H9 (cell line): ENCODE measurements around the gene FTO. TPM values are rescaled to one million over a fixed set of nuclear protein-coding genes. Genes with fewer than 3 reads are reported as not detected.

Experiments
- DNase-seq: peaks from one replicate; pipeline ENCODE4 v3.0.0-alpha.2; 2017
- H2AFZ ChIP-seq: one replicate; pipeline ENCODE4 v1.6.1; 2013; ENCODE audit warnings: mild to moderate bottlenecking, low read length, control low read depth, moderate library complexity
- H2AK5ac ChIP-seq: 2 replicates; pipeline ENCODE4 v1.6.1; 2013; ENCODE audit warnings: low read length, control low read depth, mixed read lengths; ENCODE audit not compliant: insufficient read length
- H2BK120ac ChIP-seq: one replicate; pipeline ENCODE4 v1.6.1; 2013; ENCODE audit warnings: low read depth, mild to moderate bottlenecking, low read length, control low read depth, inconsistent platforms; ENCODE audit not compliant: poor library complexity, severe bottlenecking
- H2BK12ac ChIP-seq: 2 replicates; pipeline ENCODE4 v1.6.1; 2013; ENCODE audit warnings: low read length, control low read depth, mixed read lengths, low read depth; ENCODE audit not compliant: insufficient read length
- H2BK15ac ChIP-seq: 2 replicates; pipeline ENCODE4 v1.6.1; 2013; ENCODE audit warnings: low read depth, low read length, control low read depth
- H2BK20ac ChIP-seq: one replicate; pipeline ENCODE4 v1.6.1; 2013; ENCODE audit warnings: low read depth, mild to moderate bottlenecking, low read length, control low read depth, inconsistent platforms; ENCODE audit not compliant: poor library complexity, severe bottlenecking
- H2BK5ac ChIP-seq: 2 replicates; pipeline ENCODE4 v1.6.1; 2013; ENCODE audit warnings: low read length, control low read depth, mixed read lengths; ENCODE audit not compliant: insufficient read length
- H3K14ac ChIP-seq: 2 replicates; pipeline ENCODE4 v1.6.1; 2013; ENCODE audit warnings: low read length, control low read depth; ENCODE audit not compliant: insufficient read depth
- H3K18ac ChIP-seq: 2 replicates; pipeline ENCODE4 v1.6.1; 2013; ENCODE audit warnings: low read depth, mild to moderate bottlenecking, mixed read lengths, low read length, control low read depth; ENCODE audit not compliant: insufficient read length
- H3K23ac ChIP-seq: 2 replicates; pipeline ENCODE4 v1.6.1; 2013; ENCODE audit warnings: low read length, control low read depth, mixed read lengths, low read depth; ENCODE audit not compliant: insufficient read length
- H3K23me2 ChIP-seq: 2 replicates; pipeline ENCODE4 v1.6.1; 2013; ENCODE audit warnings: low read depth, mild to moderate bottlenecking, mixed read lengths, low read length, control low read depth; ENCODE audit not compliant: insufficient read length, poor library complexity, severe bottlenecking
- H3K27ac ChIP-seq: 2 replicates; pipeline ENCODE4 v1.5.1; 2013; ENCODE audit warnings: low read length, control low read depth, mixed read lengths, low read depth; ENCODE audit not compliant: insufficient read length
- H3K27me3 ChIP-seq: 2 replicates; pipeline ENCODE4 v1.6.1; 2013; ENCODE audit warnings: low read length, control low read depth, inconsistent platforms; ENCODE audit not compliant: insufficient read depth
- H3K4ac ChIP-seq: 2 replicates; pipeline ENCODE4 v1.6.1; 2013; ENCODE audit warnings: low read depth, mild to moderate bottlenecking, control low read depth, inconsistent platforms, low read length, moderate library complexity
- H3K4me1 ChIP-seq: 2 replicates; pipeline ENCODE4 v1.6.1; 2013; ENCODE audit warnings: low read length, control low read depth, inconsistent platforms; ENCODE audit not compliant: insufficient read depth
- H3K4me2 ChIP-seq: 2 replicates; pipeline ENCODE4 v1.6.1; 2013; ENCODE audit warnings: low read length, control low read depth, mixed read lengths; ENCODE audit not compliant: insufficient read length, insufficient read depth
- H3K56ac ChIP-seq: 2 replicates; pipeline ENCODE4 v1.6.1; 2013; ENCODE audit warnings: low read depth, mild to moderate bottlenecking, mixed read lengths, low read length, control low read depth; ENCODE audit not compliant: insufficient read length
- H3K79me1 ChIP-seq: 2 replicates; pipeline ENCODE4 v1.6.1; 2013; ENCODE audit warnings: low read depth, mild to moderate bottlenecking, moderate library complexity, low read length, control low read depth, inconsistent platforms; ENCODE audit not compliant: insufficient read depth, poor library complexity, severe bottlenecking
- H3K79me2 ChIP-seq: 2 replicates; pipeline ENCODE4 v1.6.1; 2013; ENCODE audit warnings: low read length, control low read depth, inconsistent platforms; ENCODE audit not compliant: insufficient read depth
- H3K9ac ChIP-seq: 2 replicates; pipeline ENCODE4 v1.6.1; 2013; ENCODE audit warnings: low read length, control low read depth, mixed read lengths; ENCODE audit not compliant: insufficient read length; ENCODE audit errors: extremely low read depth
- H3K9me3 ChIP-seq: one replicate; pipeline ENCODE4 v1.6.1; 2013; ENCODE audit warnings: low read depth, low read length, inconsistent platforms; ENCODE audit not compliant: control insufficient read depth
- H3T11ph ChIP-seq: one replicate; pipeline ENCODE4 v1.6.1; 2013; ENCODE audit warnings: mild to moderate bottlenecking, low read length, control low read depth, inconsistent platforms
- H4K20me1 ChIP-seq: one replicate; pipeline ENCODE4 v1.6.1; 2013; ENCODE audit not compliant: control insufficient read depth, insufficient read length, insufficient read depth
- H4K5ac ChIP-seq: 2 replicates; pipeline ENCODE4 v1.6.1; 2013; ENCODE audit warnings: low read depth, mild to moderate bottlenecking, mixed read lengths, low read length, control low read depth; ENCODE audit not compliant: insufficient read length
- H4K8ac ChIP-seq: replicated peaks from 2 replicates; pipeline ENCODE4 v1.6.1; 2013; ENCODE audit warnings: low read length, control low read depth, mixed read lengths, low read depth; ENCODE audit not compliant: insufficient read length
- H4K91ac ChIP-seq: 2 replicates; pipeline ENCODE4 v1.6.1; 2013; ENCODE audit warnings: low read depth, mild to moderate bottlenecking, moderate library complexity, mixed read lengths, low read length, control low read depth; ENCODE audit not compliant: insufficient read length
- H3K27ac Mint-ChIP-seq, 3 experiments: 2 replicates in 2 of 3; 3 replicates in 1 of 3; pipeline ENCODE4 v1.8.0; 2020 to 2021; ENCODE audit warnings: mixed read lengths in 3 of 3, mild to moderate bottlenecking in 1 of 3, moderate library complexity in 1 of 3
- H3K27me3 Mint-ChIP-seq: 2 replicates; pipeline ENCODE4 v1.8.0; 2021; ENCODE audit warnings: low read depth, mild to moderate bottlenecking, moderate library complexity, mixed read lengths
- H3K36me3 Mint-ChIP-seq, 3 experiments: 2 replicates in 2 of 3; 3 replicates in 1 of 3; pipeline ENCODE4 v1.8.0; 2020 to 2021; ENCODE audit warnings: low read depth in 3 of 3, mixed read lengths in 3 of 3; ENCODE audit not compliant: insufficient read depth in 1 of 3
- H3K4me1 Mint-ChIP-seq, 2 experiments: 2 replicates each; pipeline ENCODE4 v1.8.0; 2020; ENCODE audit warnings: mixed read lengths in 2 of 2
- H3K4me3 Mint-ChIP-seq, 2 experiments: 2 replicates in 1 of 2; 3 replicates in 1 of 2; pipeline ENCODE4 v1.8.0; 2020 to 2021; ENCODE audit warnings: mild to moderate bottlenecking in 2 of 2, mixed read lengths in 2 of 2, moderate library complexity in 1 of 2
- H3K9me3 Mint-ChIP-seq, 2 experiments: 2 replicates in 1 of 2; 3 replicates in 1 of 2; pipeline ENCODE4 v1.8.0; 2020; ENCODE audit warnings: mild to moderate bottlenecking in 2 of 2, mixed read lengths in 2 of 2, moderate library complexity in 1 of 2
- total RNA-seq: library from RNA; stranded (reverse); gene quantifications from 2 replicates; pipeline ENCODE4 v1.2.1, GENCODE V29; 2021
- TF ChIP-seq, protein P1 (sequence below): fragments of 200-600 bp; sonication (generic); conservative IDR thresholded peaks from 3 replicates; pipeline ENCODE4 v1.8.0; 2021; ENCODE audit warnings: antibody characterized with exemption, mild to moderate bottlenecking

The FTO gene
- total RNA-seq, 1 experiment from 2014 or later = 67.9 TPM

GRCh38 chr16:53855056-53855455, 151.1 kb downstream of the FTO start:
- H4K8ac ChIP-seq = no peak overlapping the region
- H2BK5ac ChIP-seq = no peak overlapping the region
- no peaks in the 10 kb centered on the region for H3K27me3 ChIP-seq
- no peak overlapping the region for H3K9ac ChIP-seq
- no peaks in the 10 kb centered on the region for H4K20me1 ChIP-seq
- H4K91ac ChIP-seq = no peak overlapping the region
- H3K9me3 ChIP-seq = no peaks in the 10 kb centered on the region
- no peak overlapping the region for H2AK5ac ChIP-seq
- DNase-seq = no peak
- H3K27me3 Mint-ChIP-seq = no peaks in the 10 kb centered on the region
- no peak overlapping the region for H2BK12ac ChIP-seq
- peaks cover 5 to 8% of the 10 kb centered on the region in 2 experiments; a peak in 2 of 5 replicates for H3K9me3 Mint-ChIP-seq
- no peaks in the 10 kb centered on the region for H3K79me2 ChIP-seq
- H3K36me3 Mint-ChIP-seq = peaks cover 0 to 8% (median 0%) of the 10 kb centered on the region in 3 experiments; a peak in 3 of 7 replicates
- no peaks in the 10 kb centered on the region for H3K23me2 ChIP-seq
- no peak overlapping the region for H3K18ac ChIP-seq
- no peak overlapping the region for H4K5ac ChIP-seq
- no peak overlapping the region for H2BK120ac ChIP-seq
- H3K23ac ChIP-seq = no peak overlapping the region
- no peak overlapping the region for H3K56ac ChIP-seq
- no peak overlapping the region for H3K4me3 Mint-ChIP-seq
- no peak overlapping the region for H3K27ac Mint-ChIP-seq
- TF ChIP-seq, protein P1, sequence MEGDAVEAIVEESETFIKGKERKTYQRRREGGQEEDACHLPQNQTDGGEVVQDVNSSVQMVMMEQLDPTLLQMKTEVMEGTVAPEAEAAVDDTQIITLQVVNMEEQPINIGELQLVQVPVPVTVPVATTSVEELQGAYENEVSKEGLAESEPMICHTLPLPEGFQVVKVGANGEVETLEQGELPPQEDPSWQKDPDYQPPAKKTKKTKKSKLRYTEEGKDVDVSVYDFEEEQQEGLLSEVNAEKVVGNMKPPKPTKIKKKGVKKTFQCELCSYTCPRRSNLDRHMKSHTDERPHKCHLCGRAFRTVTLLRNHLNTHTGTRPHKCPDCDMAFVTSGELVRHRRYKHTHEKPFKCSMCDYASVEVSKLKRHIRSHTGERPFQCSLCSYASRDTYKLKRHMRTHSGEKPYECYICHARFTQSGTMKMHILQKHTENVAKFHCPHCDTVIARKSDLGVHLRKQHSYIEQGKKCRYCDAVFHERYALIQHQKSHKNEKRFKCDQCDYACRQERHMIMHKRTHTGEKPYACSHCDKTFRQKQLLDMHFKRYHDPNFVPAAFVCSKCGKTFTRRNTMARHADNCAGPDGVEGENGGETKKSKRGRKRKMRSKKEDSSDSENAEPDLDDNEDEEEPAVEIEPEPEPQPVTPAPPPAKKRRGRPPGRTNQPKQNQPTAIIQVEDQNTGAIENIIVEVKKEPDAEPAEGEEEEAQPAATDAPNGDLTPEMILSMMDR = no peak
- H3K79me1 ChIP-seq = no peaks in the 10 kb centered on the region
- peaks cover 7% of the 10 kb centered on the region in 2 experiments; a peak in 3 of 4 replicates for H3K4me1 Mint-ChIP-seq
- H2BK15ac ChIP-seq = no peak overlapping the region
- no peak overlapping the region for H3T11ph ChIP-seq
- H3K4ac ChIP-seq = no peak overlapping the region
- H3K4me2 ChIP-seq = no peak overlapping the region
- H3K27ac ChIP-seq = no peak overlapping the region
- no peak overlapping the region for H2BK20ac ChIP-seq
- H3K4me1 ChIP-seq = no peaks in the 10 kb centered on the region
- H2AFZ ChIP-seq = no peak overlapping the region
- no peak overlapping the region for H3K14ac ChIP-seq
